GM19238 (cell line): ENCODE results near the gene C20orf204.
"Not testable (repeated sequence)": the region's sequence is repeated elsewhere in the genome, so short reads cannot be mapped to it uniquely, and the experiment has no call there.

Experiments used
- DNase-seq: peaks from one replicate; pipeline ENCODE4 v3.0.0; 2011; ENCODE audit warnings: low spot score; ENCODE audit not compliant: insufficient read length

Gene C20orf204

GRCh38 chr20:64082820-64083377, 46.9 kb downstream of the C20orf204 start:
- no peak for DNase-seq

DNA sequence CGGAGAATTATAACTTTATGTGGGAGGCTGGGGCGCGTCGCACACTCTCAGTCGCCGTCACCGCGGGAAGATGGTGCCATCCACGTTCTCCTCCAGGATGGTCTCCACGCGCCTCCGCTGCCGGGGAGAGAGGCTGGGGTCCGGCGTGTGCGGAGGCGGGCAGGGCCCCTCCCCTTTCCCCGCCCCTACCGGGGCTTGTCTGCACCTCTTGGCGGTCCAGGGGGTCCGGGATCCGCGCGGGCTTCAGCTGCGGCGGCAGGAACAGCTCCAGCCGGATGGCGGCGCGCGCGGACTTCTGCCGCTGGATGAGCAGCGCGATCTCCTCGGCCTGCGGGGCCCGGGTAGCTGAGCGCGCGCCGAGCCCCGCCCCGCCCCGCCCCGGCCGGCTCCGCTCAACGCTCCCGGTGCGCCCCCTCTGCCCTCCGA, 47.4 kb downstream of the C20orf204 start:
- DNase-seq = peak; percentile 64

DNA sequence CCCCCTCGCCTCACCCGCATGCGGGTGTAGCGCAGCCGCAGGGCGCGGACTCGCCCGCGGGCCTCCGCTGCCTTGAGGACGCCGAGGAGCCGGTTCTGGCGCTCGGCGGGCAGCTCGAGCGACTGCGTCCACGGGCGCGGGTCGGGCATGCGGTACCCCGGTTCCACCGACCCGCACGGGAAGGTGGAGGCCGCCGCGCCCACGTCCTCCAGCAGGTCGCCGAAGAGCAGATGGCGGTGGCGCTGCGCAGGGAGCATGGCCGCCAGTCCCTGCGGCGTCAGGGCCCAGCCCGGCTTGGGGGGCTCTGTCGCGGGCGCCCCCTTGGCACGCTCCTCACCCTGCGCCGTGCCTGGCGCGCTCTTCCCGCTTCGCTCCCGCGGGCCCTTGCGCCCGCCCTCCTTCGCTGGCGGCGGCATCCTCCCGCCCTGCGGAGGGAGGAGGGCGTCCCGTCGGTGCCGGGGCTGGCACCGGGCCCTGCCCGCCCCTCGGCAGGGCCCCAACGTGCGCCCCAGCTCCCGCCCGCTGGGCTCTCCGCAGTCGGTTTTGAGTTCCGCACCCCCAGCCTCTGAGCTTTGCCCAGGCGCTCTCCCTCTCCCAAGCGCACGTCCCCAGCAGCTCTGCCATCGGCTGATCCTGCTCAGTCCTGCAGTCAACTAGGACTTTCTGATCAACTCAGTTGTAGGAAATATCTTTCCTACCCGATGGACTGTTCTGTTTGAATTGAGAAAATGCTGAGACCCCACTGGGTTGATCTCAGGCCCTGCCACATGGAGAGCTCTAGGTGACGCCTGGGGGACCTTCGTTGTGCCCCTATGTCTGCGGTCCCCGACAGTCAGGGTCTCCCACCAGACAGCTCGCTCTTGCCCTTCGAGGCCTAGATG, 48.1 kb downstream of the C20orf204 start, which contains the start of gene LKAAEAR1:
Gene LKAAEAR1 (minus strand): TSS at position 595 of the 881 bp plus-strand sequence. CDS start 179 bp downstream, at position 416.
- no peak for DNase-seq

- DNase-seq = no peak
Observed at GRCh38 chr20:64084685-64085152, 48.7 kb downstream of the C20orf204 start.

DNA sequence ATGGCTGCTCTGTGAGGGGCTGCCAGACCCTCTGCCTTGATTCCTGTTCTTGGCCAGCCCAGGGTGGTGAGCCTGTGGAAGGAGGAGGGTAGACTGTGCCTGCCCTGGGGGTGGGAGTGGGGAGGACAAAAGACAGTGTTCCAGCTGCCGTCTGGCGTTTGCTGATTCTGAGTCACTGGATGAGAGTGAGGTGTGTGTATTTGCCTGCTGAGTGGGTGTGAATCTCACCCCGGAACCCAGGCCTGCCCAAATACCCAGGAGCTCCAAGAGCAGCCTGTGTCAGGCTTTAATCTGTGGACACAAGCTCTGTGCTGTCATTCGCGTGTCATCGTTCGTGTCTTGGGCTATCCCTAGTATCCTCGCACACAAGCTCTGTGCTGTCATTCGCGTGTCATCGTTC, 50.8 kb downstream of the C20orf204 start:
- DNase-seq = no peak

GRCh38 chr20:64087226-64087825, 51.3 kb downstream of the C20orf204 start:
- DNase-seq = not testable (repeated sequence)

GRCh38 chr20:64088586-64088985, 52.6 kb downstream of the C20orf204 start:
- not testable (repeated sequence) for DNase-seq
